ENCODE data around the gene KIT. TPM values are rescaled to one million over a fixed set of nuclear protein-coding genes. Genes with fewer than 3 reads are reported as not detected.

The KIT gene
- total RNA-seq, 1 donor from 2014 or later = 28.5 TPM

- TF ChIP-seq, protein P1, sequence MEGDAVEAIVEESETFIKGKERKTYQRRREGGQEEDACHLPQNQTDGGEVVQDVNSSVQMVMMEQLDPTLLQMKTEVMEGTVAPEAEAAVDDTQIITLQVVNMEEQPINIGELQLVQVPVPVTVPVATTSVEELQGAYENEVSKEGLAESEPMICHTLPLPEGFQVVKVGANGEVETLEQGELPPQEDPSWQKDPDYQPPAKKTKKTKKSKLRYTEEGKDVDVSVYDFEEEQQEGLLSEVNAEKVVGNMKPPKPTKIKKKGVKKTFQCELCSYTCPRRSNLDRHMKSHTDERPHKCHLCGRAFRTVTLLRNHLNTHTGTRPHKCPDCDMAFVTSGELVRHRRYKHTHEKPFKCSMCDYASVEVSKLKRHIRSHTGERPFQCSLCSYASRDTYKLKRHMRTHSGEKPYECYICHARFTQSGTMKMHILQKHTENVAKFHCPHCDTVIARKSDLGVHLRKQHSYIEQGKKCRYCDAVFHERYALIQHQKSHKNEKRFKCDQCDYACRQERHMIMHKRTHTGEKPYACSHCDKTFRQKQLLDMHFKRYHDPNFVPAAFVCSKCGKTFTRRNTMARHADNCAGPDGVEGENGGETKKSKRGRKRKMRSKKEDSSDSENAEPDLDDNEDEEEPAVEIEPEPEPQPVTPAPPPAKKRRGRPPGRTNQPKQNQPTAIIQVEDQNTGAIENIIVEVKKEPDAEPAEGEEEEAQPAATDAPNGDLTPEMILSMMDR (IDR thresholded peaks at IDR 0.05) = no peak
- Histone ChIP-seq H3K36me3 (no peaks in the 10 kb centered on the region), H3K4me3 (no peak overlapping the region), H3K27ac (no peak overlapping the region), H3K27me3 (ENCODE audit: low read depth) (no peaks in the 10 kb centered on the region), H3K4me1 (no peaks in the 10 kb centered on the region), H3K9me3 (no peaks in the 10 kb centered on the region)
- ATAC-seq = peak in 1 of 2 donors; percentile 22
- no peak for DNase-seq
- intact Hi-C loops (cut with DNase I) = no loop called here
These were observed 85.1 kb downstream of the KIT start for GRCh38 chr4:54742636-54743399.

DNA sequence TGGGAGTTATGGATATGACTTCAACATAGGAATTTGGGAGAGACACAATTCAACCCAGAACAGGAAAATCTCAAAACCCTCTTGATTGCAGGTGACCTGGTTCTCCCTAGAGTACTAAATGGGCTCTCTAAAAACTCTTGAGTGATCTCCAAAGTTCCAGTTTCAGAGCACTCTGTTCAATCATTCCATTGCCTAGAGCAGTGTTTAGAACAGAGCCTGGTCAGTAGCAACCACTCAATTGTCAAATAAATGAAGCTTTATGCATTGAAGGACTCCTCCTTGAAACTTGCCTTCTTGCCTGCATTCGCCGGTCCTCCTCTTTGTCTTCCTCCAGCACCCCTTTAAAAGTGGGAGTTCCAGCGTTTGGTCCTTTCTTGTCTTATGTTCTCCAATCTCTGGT is 85.8 kb downstream of the KIT start:
- no peaks in the 10 kb centered on the region for H3K36me3 ChIP-seq
- TF ChIP-seq, protein P1 (IDR thresholded peaks at IDR 0.05) = no peak
- ATAC-seq = peak in 1 of 2 donors; percentile 27

DNA sequence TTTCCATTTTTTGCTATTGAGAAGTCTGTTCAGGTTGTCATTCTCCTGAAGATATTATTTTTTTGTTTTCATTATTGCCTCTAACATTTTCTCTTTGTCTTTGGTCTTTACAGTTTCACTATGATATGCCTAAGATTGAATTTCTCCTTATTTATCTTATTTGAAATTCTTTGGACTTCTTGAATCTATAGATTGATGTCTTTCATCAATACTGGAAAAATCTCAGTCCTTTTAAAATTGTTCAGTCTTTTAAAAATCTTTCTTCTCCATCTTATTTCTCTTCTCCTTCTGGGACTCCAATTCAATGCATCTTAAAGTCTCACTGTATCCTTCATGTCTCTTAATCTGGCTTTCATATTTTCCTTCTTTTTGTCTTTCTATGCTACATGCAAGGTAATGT is 86.7 kb downstream of the KIT start:
- H3K4me3 ChIP-seq = no peak overlapping the region
- no peak for ATAC-seq
- H3K4me1 ChIP-seq = no peaks in the 10 kb centered on the region
- intact Hi-C loops (cut with DNase I) = no loop called here
- no peak overlapping the region for H3K27ac ChIP-seq
- H3K36me3 ChIP-seq = no peaks in the 10 kb centered on the region
- no peaks in the 10 kb centered on the region for H3K27me3 ChIP-seq (ENCODE audit: low read depth)
- TF ChIP-seq, protein P1 (IDR thresholded peaks at IDR 0.05) = no peak
- no peaks in the 10 kb centered on the region for H3K9me3 ChIP-seq
- DNase-seq = no peak

More for the DNA sequence above, 85.8 kb downstream of the KIT start:
- Histone ChIP-seq H3K4me1 (no peaks in the 10 kb centered on the region), H3K27ac (no peak overlapping the region), H3K4me3 (no peak overlapping the region), H3K27me3 (ENCODE audit: low read depth) (no peaks in the 10 kb centered on the region), H3K9me3 (no peaks in the 10 kb centered on the region)
- intact Hi-C loops (cut with DNase I) = no loop called here
- no peak for DNase-seq

- no peaks in the 10 kb centered on the region for H3K9me3 ChIP-seq
- H3K4me3 ChIP-seq = no peak overlapping the region
- TF ChIP-seq, protein P1 (IDR thresholded peaks at IDR 0.05) = no peak
- no peaks in the 10 kb centered on the region for H3K4me1 ChIP-seq
- intact Hi-C loops (cut with DNase I) = no loop called here
- no peak for DNase-seq
- H3K27ac ChIP-seq = no peak overlapping the region
- no peaks in the 10 kb centered on the region for H3K27me3 ChIP-seq (ENCODE audit: low read depth)
- no peaks in the 10 kb centered on the region for H3K36me3 ChIP-seq
- ATAC-seq = no peak
These were observed 87.4 kb downstream of the KIT start for GRCh38 chr4:54745031-54745770.

- ATAC-seq (no peak), DNase-seq (no peak)
- Histone ChIP-seq H3K36me3 (no peaks in the 10 kb centered on the region), H3K9me3 (no peaks in the 10 kb centered on the region), H3K27ac (no peak overlapping the region), H3K27me3 (ENCODE audit: low read depth) (no peaks in the 10 kb centered on the region), H3K4me3 (no peak overlapping the region), H3K4me1 (no peaks in the 10 kb centered on the region)
- intact Hi-C loops (cut with DNase I) = no loop called here
- TF ChIP-seq, protein P1 (IDR thresholded peaks at IDR 0.05) = no peak
These were observed 88.5 kb downstream of the KIT start for GRCh38 chr4:54746218-54746617.
